ENCODE measurements around the gene GPSM1. TPM values are rescaled to one million over a fixed set of nuclear protein-coding genes. Genes with fewer than 3 reads are reported as not detected.

GPSM1 gene
- total RNA-seq, 1 experiment from 2014 or later: 26.4 TPM

DNA sequence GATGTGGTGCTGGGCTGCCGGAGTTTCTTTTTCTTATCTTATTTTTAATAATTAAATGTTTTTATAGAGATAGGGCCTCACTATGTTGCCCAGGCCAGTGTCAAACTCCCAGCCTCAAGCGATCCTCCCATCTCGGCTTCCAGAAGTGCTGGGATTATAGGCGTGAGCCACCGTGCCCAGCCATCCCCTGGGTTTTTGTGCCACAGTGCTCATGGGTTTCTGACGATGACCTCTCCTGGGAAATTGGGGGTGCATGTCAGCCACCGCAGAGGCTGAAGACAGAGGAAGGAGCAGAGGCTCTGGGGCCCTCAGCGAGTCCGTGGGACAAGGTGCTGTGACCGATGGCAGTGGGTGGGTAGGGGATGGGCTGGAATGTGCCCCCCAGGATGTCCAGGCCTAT, 14.4 kb downstream of the GPSM1 start:
- DNase-seq (ENCODE audit: low read depth, low spot score) (no peak), ATAC-seq (no peak)
- intact Hi-C loops (cut with micrococcal nuclease): no loop called here
- H3K27ac ChIP-seq (ENCODE audit: low read depth, low read length): no peak overlapping the region; the same call in 1 of the 2 replicates
- ChIA-PET RAD21 (ENCODE audit: low non-redundant PET in 1 of 2, low total read pairs in 2 of 2, uncharacterized antibody in 2 of 2, unreplicated experiment in 2 of 2) (no interaction called here), CTCF (no interaction called here), POLR2A (no interaction called here)
- no peak overlapping the region for H3K4me2 ChIP-seq (ENCODE audit: low read length)
- no peaks in the 10 kb centered on the region for H3K9me3 ChIP-seq (ENCODE audit: control insufficient read depth in 1 of 2, insufficient read depth in 1 of 2, low read depth in 1 of 2, low read length in 2 of 2)
- no peaks in the 10 kb centered on the region for H4K20me1 ChIP-seq (ENCODE audit: insufficient read depth)
- no peaks in the 10 kb centered on the region for H3K9me2 ChIP-seq (ENCODE audit: insufficient read depth)
- peaks cover 18 to 36% of the 10 kb centered on the region in 2 experiments; a peak in 3 of 4 replicates for H3K4me1 ChIP-seq (ENCODE audit: control insufficient read depth in 1 of 2, insufficient read depth in 2 of 2, low read length in 2 of 2)
- no peak overlapping the region for H2AFZ ChIP-seq (ENCODE audit: low read depth, low read length, poor library complexity, severe bottlenecking)
- H3K4me3 ChIP-seq (replicated peaks in 1 of 2; ENCODE audit: low read depth in 1 of 2, low read length in 2 of 2): no peak overlapping the region
- BruUV-seq (replicated peaks): no TSS peak
- TF ChIP-seq EZH2phosphoT487 (IDR thresholded peaks at IDR 0.05; ENCODE audit: borderline replicate concordance): no peak
- TF ChIP-seq SP1 (IDR thresholded peaks at IDR 0.05; ENCODE audit: low read depth): no peak
- TF ChIP-seq SIN3A (IDR thresholded peaks at IDR 0.05; ENCODE audit: low read depth): no peak
- no peak for TF ChIP-seq FOSL1 (IDR thresholded peaks at IDR 0.05; ENCODE audit: low read depth)
- TF ChIP-seq, protein P1, sequence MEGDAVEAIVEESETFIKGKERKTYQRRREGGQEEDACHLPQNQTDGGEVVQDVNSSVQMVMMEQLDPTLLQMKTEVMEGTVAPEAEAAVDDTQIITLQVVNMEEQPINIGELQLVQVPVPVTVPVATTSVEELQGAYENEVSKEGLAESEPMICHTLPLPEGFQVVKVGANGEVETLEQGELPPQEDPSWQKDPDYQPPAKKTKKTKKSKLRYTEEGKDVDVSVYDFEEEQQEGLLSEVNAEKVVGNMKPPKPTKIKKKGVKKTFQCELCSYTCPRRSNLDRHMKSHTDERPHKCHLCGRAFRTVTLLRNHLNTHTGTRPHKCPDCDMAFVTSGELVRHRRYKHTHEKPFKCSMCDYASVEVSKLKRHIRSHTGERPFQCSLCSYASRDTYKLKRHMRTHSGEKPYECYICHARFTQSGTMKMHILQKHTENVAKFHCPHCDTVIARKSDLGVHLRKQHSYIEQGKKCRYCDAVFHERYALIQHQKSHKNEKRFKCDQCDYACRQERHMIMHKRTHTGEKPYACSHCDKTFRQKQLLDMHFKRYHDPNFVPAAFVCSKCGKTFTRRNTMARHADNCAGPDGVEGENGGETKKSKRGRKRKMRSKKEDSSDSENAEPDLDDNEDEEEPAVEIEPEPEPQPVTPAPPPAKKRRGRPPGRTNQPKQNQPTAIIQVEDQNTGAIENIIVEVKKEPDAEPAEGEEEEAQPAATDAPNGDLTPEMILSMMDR (IDR thresholded peaks at IDR 0.05 in 2 of 3, conservative IDR thresholded peaks at IDR 0.05 in 1 of 3; ENCODE audit: borderline replicate concordance in 1 of 3, insufficient read depth in 1 of 3, low read depth in 2 of 3, low read length in 2 of 3): no peak
- TF ChIP-seq SRF (IDR thresholded peaks at IDR 0.05; ENCODE audit: low read depth): no peak
- TF ChIP-seq CBX3 (IDR thresholded peaks at IDR 0.05; ENCODE audit: low read depth): no peak
- no peak for TF ChIP-seq YY1 (IDR thresholded peaks at IDR 0.05; ENCODE audit: extremely low read depth, insufficient replicate concordance, low read depth, low read length)
- no peak for TF ChIP-seq ZFX (IDR thresholded peaks at IDR 0.05)
- no peak for TF ChIP-seq ELF1 (IDR thresholded peaks at IDR 0.05; ENCODE audit: borderline replicate concordance, low read depth)
- no peak for TF ChIP-seq ZNF274 (IDR thresholded peaks at IDR 0.05; ENCODE audit: low read depth, low read length)
- TF ChIP-seq, protein P2, sequence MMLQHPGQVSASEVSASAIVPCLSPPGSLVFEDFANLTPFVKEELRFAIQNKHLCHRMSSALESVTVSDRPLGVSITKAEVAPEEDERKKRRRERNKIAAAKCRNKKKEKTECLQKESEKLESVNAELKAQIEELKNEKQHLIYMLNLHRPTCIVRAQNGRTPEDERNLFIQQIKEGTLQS (IDR thresholded peaks at IDR 0.05): no peak
- TF ChIP-seq, protein P3, sequence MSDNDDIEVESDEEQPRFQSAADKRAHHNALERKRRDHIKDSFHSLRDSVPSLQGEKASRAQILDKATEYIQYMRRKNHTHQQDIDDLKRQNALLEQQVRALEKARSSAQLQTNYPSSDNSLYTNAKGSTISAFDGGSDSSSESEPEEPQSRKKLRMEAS (IDR thresholded peaks at IDR 0.05): no peak
- no peak for TF ChIP-seq TCF7L2 (IDR thresholded peaks at IDR 0.05; ENCODE audit: borderline replicate concordance, extremely low read depth, insufficient read depth, insufficient read length)
- TF ChIP-seq JUND (IDR thresholded peaks at IDR 0.05): no peak
- no peaks in the 10 kb centered on the region for H3K27me3 ChIP-seq (ENCODE audit: insufficient read depth, low read length)
- no peaks in the 10 kb centered on the region; a peak in 1 of 4 replicates for H3K36me3 ChIP-seq (ENCODE audit: control insufficient read depth in 1 of 2, insufficient read depth in 2 of 2, low read length in 2 of 2)
- H3K79me2 ChIP-seq (ENCODE audit: insufficient read depth, low read length): no peaks in the 10 kb centered on the region
- H3K9ac ChIP-seq (ENCODE audit: low read length): no peak overlapping the region

All from HCT116 (cell line).